ENCODE data around the gene HORMAD2.

- TF ChIP-seq CTCF (conservative IDR thresholded peaks at IDR 0.05; ENCODE audit: low read length) = no peak
- no peak for TF ChIP-seq EZH2phosphoT487 (IDR thresholded peaks at IDR 0.05; ENCODE audit: borderline replicate concordance)
Observed at GRCh38 chr22:30117256-30117655, 37.0 kb downstream of the HORMAD2 start.
